ENCODE measurements around the gene PAM.

PAM gene

DNA sequence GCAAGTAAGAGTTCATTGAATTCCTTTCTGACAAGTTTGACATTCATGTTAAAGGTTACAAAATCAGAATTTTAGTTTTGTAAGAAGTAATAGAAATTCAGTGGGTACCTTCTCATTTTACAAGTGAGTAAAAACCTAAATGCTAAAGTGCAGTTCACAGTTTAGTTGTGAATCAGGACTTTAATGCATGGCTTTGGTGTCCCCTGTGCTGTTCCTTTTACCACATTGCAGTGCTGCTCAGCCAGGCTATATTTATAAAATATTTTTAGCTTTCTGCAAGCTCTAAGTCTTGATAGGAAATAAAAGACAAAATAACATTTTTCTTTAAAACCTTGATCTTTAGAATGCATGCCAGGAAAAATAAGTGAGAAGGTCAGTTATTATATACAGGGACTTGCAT lies 26.3 kb downstream of the PAM start:
- Histone ChIP-seq H3K27me3 (ENCODE audit: insufficient read depth, poor library complexity, severe bottlenecking) (no peaks in the 10 kb centered on the region), H3K4me3 (replicated peaks; ENCODE audit: insufficient read depth, low read length) (no peak overlapping the region), H3K27ac (replicated peaks) (no peak overlapping the region)
- TF ChIP-seq, protein P1, sequence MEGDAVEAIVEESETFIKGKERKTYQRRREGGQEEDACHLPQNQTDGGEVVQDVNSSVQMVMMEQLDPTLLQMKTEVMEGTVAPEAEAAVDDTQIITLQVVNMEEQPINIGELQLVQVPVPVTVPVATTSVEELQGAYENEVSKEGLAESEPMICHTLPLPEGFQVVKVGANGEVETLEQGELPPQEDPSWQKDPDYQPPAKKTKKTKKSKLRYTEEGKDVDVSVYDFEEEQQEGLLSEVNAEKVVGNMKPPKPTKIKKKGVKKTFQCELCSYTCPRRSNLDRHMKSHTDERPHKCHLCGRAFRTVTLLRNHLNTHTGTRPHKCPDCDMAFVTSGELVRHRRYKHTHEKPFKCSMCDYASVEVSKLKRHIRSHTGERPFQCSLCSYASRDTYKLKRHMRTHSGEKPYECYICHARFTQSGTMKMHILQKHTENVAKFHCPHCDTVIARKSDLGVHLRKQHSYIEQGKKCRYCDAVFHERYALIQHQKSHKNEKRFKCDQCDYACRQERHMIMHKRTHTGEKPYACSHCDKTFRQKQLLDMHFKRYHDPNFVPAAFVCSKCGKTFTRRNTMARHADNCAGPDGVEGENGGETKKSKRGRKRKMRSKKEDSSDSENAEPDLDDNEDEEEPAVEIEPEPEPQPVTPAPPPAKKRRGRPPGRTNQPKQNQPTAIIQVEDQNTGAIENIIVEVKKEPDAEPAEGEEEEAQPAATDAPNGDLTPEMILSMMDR (IDR thresholded peaks at IDR 0.05; ENCODE audit: insufficient read depth, low read length): no peak
- no peak for TF ChIP-seq REST (IDR thresholded peaks at IDR 0.05; ENCODE audit: insufficient replicate concordance, low read depth)
- no peak for TF ChIP-seq POLR2AphosphoS5 (IDR thresholded peaks at IDR 0.05; ENCODE audit: low read depth)
- no peak for TF ChIP-seq GABPA (IDR thresholded peaks at IDR 0.05; ENCODE audit: low read depth)
- no peak for TF ChIP-seq SPI1 (IDR thresholded peaks at IDR 0.05; ENCODE audit: borderline replicate concordance, low read depth)
- no peak for DNase-seq (ENCODE audit: low read depth in 1 of 2, low spot score in 1 of 2)

- TF ChIP-seq POLR2AphosphoS5 (IDR thresholded peaks at IDR 0.05; ENCODE audit: low read depth) (no peak), SPI1 (IDR thresholded peaks at IDR 0.05; ENCODE audit: borderline replicate concordance, low read depth) (no peak), GABPA (IDR thresholded peaks at IDR 0.05; ENCODE audit: low read depth) (no peak), REST (IDR thresholded peaks at IDR 0.05; ENCODE audit: insufficient replicate concordance, low read depth) (no peak)
- TF ChIP-seq, protein P1 (IDR thresholded peaks at IDR 0.05; ENCODE audit: insufficient read depth, low read length): no peak
- Histone ChIP-seq H3K27ac (replicated peaks) (no peak overlapping the region), H3K4me3 (replicated peaks; ENCODE audit: insufficient read depth, low read length) (no peak overlapping the region), H3K27me3 (ENCODE audit: insufficient read depth, poor library complexity, severe bottlenecking) (no peaks in the 10 kb centered on the region)
- no peak for DNase-seq (ENCODE audit: low read depth in 1 of 2, low spot score in 1 of 2)
These were observed 26.7 kb downstream of the PAM start for GRCh38 chr5:102781786-102782185.

DNA sequence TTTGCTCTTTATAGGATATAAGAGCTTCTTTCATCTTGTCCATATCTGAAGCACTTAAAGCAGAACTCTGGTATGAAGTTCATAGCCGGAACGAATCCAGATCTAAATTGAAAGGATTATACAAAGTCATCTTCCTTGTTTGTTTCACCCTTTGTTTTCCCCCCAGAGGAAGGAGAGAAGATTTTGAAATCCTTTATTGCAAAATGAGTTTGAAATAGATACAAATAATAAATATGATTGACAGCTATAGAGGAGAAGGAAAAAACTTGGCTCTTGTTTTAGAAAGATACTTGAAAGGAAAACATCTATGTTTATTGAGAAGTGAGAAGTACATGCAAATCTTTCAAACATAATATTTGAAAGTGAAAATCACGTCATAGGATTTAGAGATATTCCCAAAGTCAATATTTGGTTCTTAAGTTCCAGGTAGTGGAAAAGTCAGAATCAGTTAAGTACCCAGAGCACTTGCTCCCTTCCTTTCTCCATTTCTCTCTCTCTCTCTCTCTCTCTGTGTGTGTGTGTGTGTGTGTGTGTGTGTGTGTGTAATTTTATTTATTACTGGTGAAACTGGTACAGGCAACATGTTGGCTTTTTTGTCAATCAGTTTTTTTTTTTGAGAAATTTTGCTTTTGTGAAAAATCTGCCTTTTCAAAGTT lies 27.2 kb downstream of the PAM start:
- TF ChIP-seq REST (IDR thresholded peaks at IDR 0.05; ENCODE audit: insufficient replicate concordance, low read depth) (no peak), GABPA (IDR thresholded peaks at IDR 0.05; ENCODE audit: low read depth) (no peak), SPI1 (IDR thresholded peaks at IDR 0.05; ENCODE audit: borderline replicate concordance, low read depth) (no peak), POLR2AphosphoS5 (IDR thresholded peaks at IDR 0.05; ENCODE audit: low read depth) (no peak)
- TF ChIP-seq, protein P1 (IDR thresholded peaks at IDR 0.05; ENCODE audit: insufficient read depth, low read length): no peak
- no peaks in the 10 kb centered on the region for H3K27me3 ChIP-seq (ENCODE audit: insufficient read depth, poor library complexity, severe bottlenecking)
- no peak overlapping the region for H3K4me3 ChIP-seq (replicated peaks; ENCODE audit: insufficient read depth, low read length)
- DNase-seq (ENCODE audit: low read depth in 1 of 2, low spot score in 1 of 2): no peak
- H3K27ac ChIP-seq (replicated peaks): no peak overlapping the region
